OCI-LY7 (cell line): ENCODE data around the gene HAUS6. TPM values are rescaled to one million over a fixed set of nuclear protein-coding genes. Genes with fewer than 3 reads are reported as not detected.
A peak's percentile ranks its signal among the peaks of the same experiment; 100 is the strongest.

Experiments used
- small RNA-seq: library from RNA; depleted of rRNA; stranded (forward); fragments of <200 nt; gene quantifications from one replicate; pipeline ENCODE3, GENCODE V24; 2014
- total RNA-seq, 2 experiments: library from RNA; depleted of rRNA in 1 of 2; stranded (reverse); fragments of >200 nt in 1 of 2; shearing (Covaris generic) in 1 of 2; gene quantifications; 2 replicates each; pipeline ENCODE4 v1.2.3, GENCODE V29; 2014 to 2022

Gene HAUS6
- total RNA-seq, 2 experiments from 2014 or later, result 25.7 to 31.5 TPM

Small RNA genes lying within 50 kb of the gene (small RNA-seq; reads per million reads assigned to genes)
- gene RF00019, result not detected
- not detected for gene RNU6-264P
- gene SCARNA8, result 9.9 reads per million, percentile 95 among the genes with 10 or more reads in this experiment

Other genes starting within 250 kb of the HAUS6 start
- gene SAXO1, start 69.7 kb downstream of the HAUS6 start, total RNA-seq (2014; rRNA removed; shearing (Covaris generic)), result not detected in 2 replicates
- gene SAXO1, start 69.7 kb downstream of the HAUS6 start, total RNA-seq (2022), result 0.63 TPM in 1 of 2 replicates, not detected in the other
- 16.4 and 25.9 TPM in 2 replicates for gene RRAGA, start 53.5 kb downstream of the HAUS6 start, total RNA-seq (2014; rRNA removed; shearing (Covaris generic))
- 40.8 and 43.0 TPM in 2 replicates for gene RRAGA, start 53.5 kb downstream of the HAUS6 start, total RNA-seq (2022)
- 6.2 and 7.8 TPM in 2 replicates for gene PLIN2, start 24.6 kb upstream of the HAUS6 start, total RNA-seq (2014; rRNA removed; shearing (Covaris generic))
- 6.6 and 7.4 TPM in 2 replicates for gene PLIN2, start 24.6 kb upstream of the HAUS6 start, total RNA-seq (2022)
- gene DENND4C, start 127.8 kb upstream of the HAUS6 start, total RNA-seq (2014; rRNA removed; shearing (Covaris generic)), result 24.2 and 28.6 TPM in 2 replicates
- 18.8 and 27.4 TPM in 2 replicates for gene DENND4C, start 127.8 kb upstream of the HAUS6 start, total RNA-seq (2022)